Fibroblast of mammary gland (primary cell): ENCODE results near the gene RASGEF1C.

Experiments used
- DNase-seq: peaks from one replicate; pipeline ENCODE4 v3.0.0-alpha.2; 2010; ENCODE audit warnings: low read depth
- H3K4me3 ChIP-seq: 2 replicates; pipeline ENCODE4 v1.5.1; 2011; ENCODE audit warnings: low read depth, mild to moderate bottlenecking, low read length, moderate library complexity; ENCODE audit not compliant: control insufficient read depth
- TF ChIP-seq, protein P1 (sequence below): conservative IDR thresholded peaks from 2 replicates; pipeline ENCODE4 v1.5.1; 2011; ENCODE audit warnings: low read depth, low read length, inconsistent platforms; ENCODE audit not compliant: control insufficient read depth, insufficient read depth

RASGEF1C gene

DNA sequence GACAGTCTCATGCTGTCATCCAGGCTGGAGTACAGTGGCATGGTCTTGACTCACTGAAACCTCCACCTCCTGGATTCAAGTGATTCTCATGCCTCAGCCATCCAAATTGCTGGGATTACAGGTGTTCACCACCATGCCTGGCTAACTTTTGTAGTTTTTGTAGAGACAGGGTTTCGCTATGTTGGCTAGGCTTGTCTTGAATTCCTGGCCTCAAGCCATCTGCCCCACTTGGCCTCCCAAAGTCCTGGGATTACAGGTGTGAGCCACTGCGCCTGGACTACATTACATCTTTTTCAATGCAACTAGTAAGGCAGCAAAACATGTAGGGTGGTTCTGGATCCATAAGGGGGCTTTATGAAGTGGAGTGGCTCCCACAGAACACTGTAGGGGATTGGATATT, 29.6 kb upstream of the RASGEF1C start:
- TF ChIP-seq, protein P1, sequence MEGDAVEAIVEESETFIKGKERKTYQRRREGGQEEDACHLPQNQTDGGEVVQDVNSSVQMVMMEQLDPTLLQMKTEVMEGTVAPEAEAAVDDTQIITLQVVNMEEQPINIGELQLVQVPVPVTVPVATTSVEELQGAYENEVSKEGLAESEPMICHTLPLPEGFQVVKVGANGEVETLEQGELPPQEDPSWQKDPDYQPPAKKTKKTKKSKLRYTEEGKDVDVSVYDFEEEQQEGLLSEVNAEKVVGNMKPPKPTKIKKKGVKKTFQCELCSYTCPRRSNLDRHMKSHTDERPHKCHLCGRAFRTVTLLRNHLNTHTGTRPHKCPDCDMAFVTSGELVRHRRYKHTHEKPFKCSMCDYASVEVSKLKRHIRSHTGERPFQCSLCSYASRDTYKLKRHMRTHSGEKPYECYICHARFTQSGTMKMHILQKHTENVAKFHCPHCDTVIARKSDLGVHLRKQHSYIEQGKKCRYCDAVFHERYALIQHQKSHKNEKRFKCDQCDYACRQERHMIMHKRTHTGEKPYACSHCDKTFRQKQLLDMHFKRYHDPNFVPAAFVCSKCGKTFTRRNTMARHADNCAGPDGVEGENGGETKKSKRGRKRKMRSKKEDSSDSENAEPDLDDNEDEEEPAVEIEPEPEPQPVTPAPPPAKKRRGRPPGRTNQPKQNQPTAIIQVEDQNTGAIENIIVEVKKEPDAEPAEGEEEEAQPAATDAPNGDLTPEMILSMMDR = no peak
- no peak for DNase-seq
- H3K4me3 ChIP-seq = no peak overlapping the region

DNA sequence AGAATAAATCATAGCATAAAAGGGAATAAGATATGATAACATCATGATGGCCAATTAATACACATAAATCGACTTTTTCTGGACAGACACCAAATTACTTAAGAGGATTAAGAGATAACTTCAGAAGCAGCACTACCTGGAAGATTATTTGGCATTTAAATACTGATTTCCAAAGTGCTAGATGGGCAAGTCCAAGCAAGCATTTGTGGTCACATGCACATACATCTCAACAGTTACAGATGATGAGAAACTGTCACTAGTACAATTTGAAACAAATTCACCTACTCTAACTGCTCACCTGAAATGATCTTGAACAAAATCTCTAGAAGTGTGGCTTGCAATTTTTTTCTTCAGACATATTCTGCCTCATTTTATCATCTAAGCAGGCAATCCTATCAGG, 26.8 kb upstream of the RASGEF1C start:
- TF ChIP-seq, protein P1 = no peak
- no peak for DNase-seq
- H3K4me3 ChIP-seq = no peak overlapping the region

DNA sequence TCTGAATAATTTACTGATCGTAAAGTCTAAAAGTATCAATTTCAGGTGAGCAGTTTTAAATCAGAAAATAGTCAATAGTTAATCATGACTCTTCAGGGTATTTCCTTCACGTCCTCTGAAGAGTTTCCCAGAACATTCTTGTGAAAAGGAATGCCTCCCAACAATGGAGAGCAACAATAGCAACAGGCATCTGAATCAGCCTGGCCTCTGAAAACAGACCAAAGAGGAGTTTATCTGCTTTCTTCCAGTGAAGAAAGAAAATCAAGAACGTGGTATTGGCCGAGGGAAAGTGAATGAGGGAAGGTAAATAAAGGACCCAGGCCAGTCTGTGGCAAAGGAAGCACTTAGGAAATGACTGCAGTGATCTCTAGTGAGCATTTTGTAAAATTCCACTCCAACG, 26.1 kb upstream of the RASGEF1C start:
- DNase-seq = no peak

DNA sequence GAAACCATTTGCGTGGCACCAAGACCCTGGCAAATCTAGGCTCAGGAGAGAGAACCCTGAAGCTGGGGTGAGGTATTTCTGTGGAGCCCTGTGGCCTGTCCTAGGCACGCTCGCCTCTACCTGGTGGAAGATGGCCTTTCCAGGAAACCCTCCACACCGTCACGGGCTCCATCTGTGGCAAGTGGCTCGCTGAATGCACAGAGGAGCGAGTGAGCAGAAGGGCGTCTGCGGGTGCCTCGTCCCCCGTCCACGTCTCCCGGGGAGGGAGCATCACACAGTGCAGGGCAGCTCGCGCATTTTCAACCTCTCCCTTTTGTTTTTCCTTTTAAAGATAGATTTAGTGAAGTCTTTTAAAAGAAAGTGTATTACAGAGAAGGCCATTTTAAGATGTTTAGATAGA, 25.3 kb upstream of the RASGEF1C start:
- DNase-seq = no peak
- H3K4me3 ChIP-seq = no peak overlapping the region
- TF ChIP-seq, protein P1 = no peak

More for the DNA sequence above, 26.1 kb upstream of the RASGEF1C start:
- TF ChIP-seq, protein P1 = no peak
- no peak overlapping the region for H3K4me3 ChIP-seq

DNA sequence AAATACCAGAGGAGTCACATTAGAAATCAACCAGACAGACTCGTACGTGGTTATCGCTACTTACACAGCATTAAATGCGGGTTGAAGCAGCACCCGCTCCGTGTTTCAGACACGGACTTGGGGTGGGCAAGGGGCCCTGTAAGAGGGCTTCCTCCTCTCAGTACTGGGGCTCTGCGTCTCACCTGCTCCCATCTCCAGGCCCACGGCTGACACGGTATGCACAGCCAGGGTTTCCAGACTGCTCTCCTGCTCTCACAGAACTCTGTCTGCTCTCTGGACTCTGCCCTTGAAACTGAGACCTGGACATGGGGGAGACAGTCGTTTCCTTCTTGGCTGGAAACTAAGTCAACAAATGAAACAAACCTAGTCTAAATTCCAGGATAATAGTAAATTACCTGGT, 24.7 kb upstream of the RASGEF1C start:
- no peak for DNase-seq
- TF ChIP-seq, protein P1 = no peak
- no peak overlapping the region for H3K4me3 ChIP-seq

DNA sequence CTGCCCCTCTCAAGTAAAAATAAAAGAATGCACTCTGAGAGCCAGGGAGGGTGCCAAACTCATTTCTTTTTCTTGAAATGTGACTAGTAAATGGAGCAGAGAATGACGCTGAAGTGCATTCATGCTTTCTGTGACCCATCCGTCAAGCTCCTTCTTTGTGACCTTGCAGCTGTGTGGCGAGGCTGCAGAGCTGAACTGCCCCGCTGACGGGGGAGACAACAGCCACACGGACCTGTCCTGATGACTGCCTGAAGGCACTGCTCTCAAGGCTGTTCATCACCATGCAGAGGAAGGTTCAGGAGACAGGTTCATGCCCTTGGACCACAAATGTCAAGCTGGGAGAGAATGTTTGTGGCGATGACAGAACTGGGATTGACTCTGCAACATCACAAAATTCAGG, 21.0 kb upstream of the RASGEF1C start:
- TF ChIP-seq, protein P1 = no peak
- DNase-seq = no peak
- no peak overlapping the region for H3K4me3 ChIP-seq

DNA sequence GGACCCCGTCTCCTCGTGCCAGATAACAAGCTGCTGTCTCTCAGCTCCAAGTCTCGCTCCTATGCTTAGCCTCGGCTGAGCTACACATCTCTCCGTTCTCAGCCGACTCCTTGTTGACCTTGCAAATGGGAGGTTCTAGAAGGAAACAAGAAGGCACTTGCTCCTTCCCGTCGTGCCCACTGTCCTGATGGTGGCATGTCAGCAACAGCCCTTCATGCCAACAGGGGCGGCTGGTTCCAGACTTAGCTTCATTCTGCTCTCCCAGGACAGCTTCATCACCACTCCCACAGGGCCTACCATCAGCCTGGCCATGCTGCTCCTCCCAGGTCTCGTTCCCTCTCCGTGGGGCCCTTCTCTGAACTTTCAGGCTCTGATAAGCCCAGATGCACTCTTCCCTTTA, 13.0 kb upstream of the RASGEF1C start:
- TF ChIP-seq, protein P1 = no peak
- no peak overlapping the region for H3K4me3 ChIP-seq
- DNase-seq = no peak
